ENCODE measurements around the gene DNAH8.

GRCh38 chr6:38805692-38806091 lies 90.6 kb downstream of the DNAH8 start:
- TF ChIP-seq CTCF (IDR thresholded peaks at IDR 0.05) (no peak), POLR2A (IDR thresholded peaks at IDR 0.05) (no peak)

Measured in testis (tissue), 2 donors.